ENCODE data around the gene DOCK9.

Gene DOCK9

GRCh38 chr13:98878486-98879126 lies 99.3 kb downstream of the DOCK9 start:
- H3K4me3 ChIP-seq (ENCODE audit: low read depth, low read length): no peak overlapping the region
- DNase-seq (ENCODE audit: low read depth): no peak
- no peak for TF ChIP-seq CTCF (IDR thresholded peaks at IDR 0.05; ENCODE audit: low read depth, low read length, missing control alignments)

GRCh38 chr13:98877936-98878335 lies 99.9 kb downstream of the DOCK9 start:
- no peak overlapping the region for H3K4me3 ChIP-seq (ENCODE audit: low read depth, low read length)
- no peak for DNase-seq (ENCODE audit: low read depth)
- no peak for TF ChIP-seq CTCF (IDR thresholded peaks at IDR 0.05; ENCODE audit: low read depth, low read length, missing control alignments)

GRCh38 chr13:98877466-98877865 lies 100.4 kb downstream of the DOCK9 start:
- no peak for DNase-seq (ENCODE audit: low read depth)
- H3K4me3 ChIP-seq (ENCODE audit: low read depth, low read length): no peak overlapping the region
- no peak for TF ChIP-seq CTCF (IDR thresholded peaks at IDR 0.05; ENCODE audit: low read depth, low read length, missing control alignments)

- TF ChIP-seq CTCF (IDR thresholded peaks at IDR 0.05; ENCODE audit: low read depth, low read length, missing control alignments): no peak
- no peak overlapping the region for H3K4me3 ChIP-seq (ENCODE audit: low read depth, low read length)
- no peak for DNase-seq (ENCODE audit: low read depth)
Measured at GRCh38 chr13:98875146-98875729, 102.6 kb downstream of the DOCK9 start.

GRCh38 chr13:98874029-98874397 lies 103.9 kb downstream of the DOCK9 start:
- no peak overlapping the region for H3K4me3 ChIP-seq (ENCODE audit: low read depth, low read length)
- DNase-seq (ENCODE audit: low read depth): no peak
- TF ChIP-seq CTCF (IDR thresholded peaks at IDR 0.05; ENCODE audit: low read depth, low read length, missing control alignments): no peak

GRCh38 chr13:98873377-98874028 lies 104.4 kb downstream of the DOCK9 start:
- H3K4me3 ChIP-seq (ENCODE audit: low read depth, low read length): no peak overlapping the region
- no peak for TF ChIP-seq CTCF (IDR thresholded peaks at IDR 0.05; ENCODE audit: low read depth, low read length, missing control alignments)
- no peak for DNase-seq (ENCODE audit: low read depth)
